Left ventricle myocardium inferior (tissue), 1 donor: Measurements from ENCODE around the gene FHAD1. TPM values are rescaled to one million over a fixed set of nuclear protein-coding genes. Genes with fewer than 3 reads are reported as not detected.
A peak's percentile ranks its signal among the peaks of the same experiment; 100 is the strongest.

Experiments
- DNase-seq: peaks from one replicate; pipeline ENCODE4 v3.0.0-alpha.2; 2020
- H3K27ac ChIP-seq: fragments of 200-600 bp; replicated peaks from 2 replicates; pipeline ENCODE4 v1.8.0; 2021
- H3K27me3 ChIP-seq: fragments of 200-600 bp; 2 replicates; pipeline ENCODE4 v1.8.0; 2021; ENCODE audit warnings: low read depth
- H3K36me3 ChIP-seq: fragments of 200-600 bp; 2 replicates; pipeline ENCODE4 v1.8.0; 2021
- H3K4me1 ChIP-seq: fragments of 200-600 bp; 2 replicates; pipeline ENCODE4 v1.8.0; 2021
- H3K4me3 ChIP-seq: fragments of 200-600 bp; 2 replicates; pipeline ENCODE4 v1.8.0; 2021; ENCODE audit warnings: mild to moderate bottlenecking, moderate library complexity
- H3K9me3 ChIP-seq: fragments of 200-600 bp; replicated peaks from 2 replicates; pipeline ENCODE4 v1.8.0; 2021
- intact Hi-C: fragments of 100-400 bp; cut with micrococcal nuclease; formaldehyde crosslinking; loops from one replicate; pipeline ENCODE4 v1.11.0; 2022
- total RNA-seq: library from RNA; stranded (reverse); fragmentation: NEBNext Ultra II Directional; extraction: Animal tissue kit (Norgen Biotek cat#: 25700); gene quantifications from one replicate; pipeline ENCODE4 v1.2.1, GENCODE V29; 2021
- TF ChIP-seq, protein P1 (sequence below): fragments of 200-600 bp; IDR thresholded peaks from 2 replicates; pipeline ENCODE4 v1.8.0; 2021; ENCODE audit warnings: antibody characterized with exemption, mild to moderate bottlenecking, borderline replicate concordance
- donor health status: DM: no; HTN: yes; CAD: no; lungs with severe emphysema.

The FHAD1 gene
- total RNA-seq, 1 donor from 2014 or later: not detected

DNA sequence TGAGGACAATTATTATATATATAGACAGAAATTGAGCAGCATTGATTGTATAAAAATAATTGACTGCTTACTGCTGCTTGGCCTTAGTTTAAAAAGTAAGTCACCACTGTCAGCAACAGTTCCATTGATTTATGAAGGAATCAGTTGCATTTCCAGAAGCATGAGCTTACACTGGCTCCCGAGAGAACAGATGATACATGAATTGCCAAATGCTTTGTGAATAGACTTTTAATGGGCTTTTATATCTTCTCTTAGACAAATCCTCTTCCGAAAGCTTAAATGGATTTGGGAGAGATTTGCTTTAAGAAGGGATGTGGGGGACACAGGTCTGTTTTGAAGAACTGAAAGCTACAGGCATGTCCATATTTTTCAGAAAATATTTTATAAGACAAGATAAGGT lies 7.5 kb downstream of the FHAD1 start:
- intact Hi-C loops: no loop called here
- no peaks in the 10 kb centered on the region for H3K9me3 ChIP-seq
- TF ChIP-seq, protein P1, sequence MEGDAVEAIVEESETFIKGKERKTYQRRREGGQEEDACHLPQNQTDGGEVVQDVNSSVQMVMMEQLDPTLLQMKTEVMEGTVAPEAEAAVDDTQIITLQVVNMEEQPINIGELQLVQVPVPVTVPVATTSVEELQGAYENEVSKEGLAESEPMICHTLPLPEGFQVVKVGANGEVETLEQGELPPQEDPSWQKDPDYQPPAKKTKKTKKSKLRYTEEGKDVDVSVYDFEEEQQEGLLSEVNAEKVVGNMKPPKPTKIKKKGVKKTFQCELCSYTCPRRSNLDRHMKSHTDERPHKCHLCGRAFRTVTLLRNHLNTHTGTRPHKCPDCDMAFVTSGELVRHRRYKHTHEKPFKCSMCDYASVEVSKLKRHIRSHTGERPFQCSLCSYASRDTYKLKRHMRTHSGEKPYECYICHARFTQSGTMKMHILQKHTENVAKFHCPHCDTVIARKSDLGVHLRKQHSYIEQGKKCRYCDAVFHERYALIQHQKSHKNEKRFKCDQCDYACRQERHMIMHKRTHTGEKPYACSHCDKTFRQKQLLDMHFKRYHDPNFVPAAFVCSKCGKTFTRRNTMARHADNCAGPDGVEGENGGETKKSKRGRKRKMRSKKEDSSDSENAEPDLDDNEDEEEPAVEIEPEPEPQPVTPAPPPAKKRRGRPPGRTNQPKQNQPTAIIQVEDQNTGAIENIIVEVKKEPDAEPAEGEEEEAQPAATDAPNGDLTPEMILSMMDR: no peak
- no peak overlapping the region for H3K27ac ChIP-seq
- no peaks in the 10 kb centered on the region for H3K36me3 ChIP-seq
- DNase-seq: no peak
- H3K4me1 ChIP-seq: peaks cover 13% of the 10 kb centered on the region
- H3K4me3 ChIP-seq: no peak overlapping the region
- H3K27me3 ChIP-seq: peaks cover 26% of the 10 kb centered on the region

DNA sequence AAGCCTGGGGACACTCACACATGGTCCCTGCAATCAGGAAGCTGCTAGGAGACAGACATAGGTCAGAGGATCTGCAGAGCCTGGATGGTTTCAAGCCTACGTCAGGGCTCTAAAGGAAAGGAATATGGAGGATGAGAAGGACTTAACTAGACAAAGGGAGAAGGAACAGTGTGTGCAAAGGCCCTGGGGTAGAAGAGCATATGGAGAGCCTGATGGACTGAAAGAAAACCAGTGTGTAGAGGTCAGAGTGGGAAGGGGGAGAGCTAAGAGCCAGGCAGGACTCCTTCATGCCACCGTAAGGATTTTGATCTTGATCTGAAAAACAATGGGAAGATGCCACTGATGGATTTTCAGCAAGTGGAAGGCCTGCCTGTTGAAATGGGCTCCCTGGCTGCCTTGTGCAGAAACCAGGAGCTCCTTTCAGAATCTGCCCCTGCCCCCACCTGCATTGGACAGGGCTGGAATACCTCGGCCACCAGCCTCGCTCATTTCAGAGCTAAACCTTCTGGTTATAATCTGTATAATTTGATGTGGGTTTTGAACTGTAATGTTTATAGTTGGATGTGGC lies 8.6 kb downstream of the FHAD1 start:
- H3K27ac ChIP-seq: no peak overlapping the region
- DNase-seq: no peak
- no peaks in the 10 kb centered on the region for H3K36me3 ChIP-seq
- peaks cover 15% of the 10 kb centered on the region for H3K27me3 ChIP-seq
- intact Hi-C loops: no loop called here
- H3K9me3 ChIP-seq: no peaks in the 10 kb centered on the region
- TF ChIP-seq, protein P1: no peak
- H3K4me3 ChIP-seq: no peak overlapping the region
- peaks cover 24% of the 10 kb centered on the region for H3K4me1 ChIP-seq

DNA sequence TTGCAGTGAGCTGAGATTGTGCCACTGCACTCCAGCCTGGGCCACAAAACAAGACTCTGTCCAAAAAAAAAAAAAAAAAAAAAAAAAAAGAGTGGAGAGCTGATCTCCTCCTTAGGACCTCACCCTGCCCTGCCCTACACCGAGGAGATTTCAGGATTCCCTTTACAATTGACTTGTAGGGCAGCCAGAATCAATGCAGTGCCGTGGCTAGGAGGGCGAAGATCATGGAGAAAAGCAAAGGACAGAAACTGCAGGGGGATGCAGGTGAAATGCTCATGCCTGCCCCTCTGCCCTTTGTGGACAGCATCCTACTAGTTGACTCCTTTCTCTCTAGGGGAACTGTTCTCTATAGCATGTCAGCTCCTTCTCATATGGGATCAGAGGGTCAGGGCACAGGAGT lies 9.6 kb downstream of the FHAD1 start:
- H3K36me3 ChIP-seq: no peaks in the 10 kb centered on the region
- no peaks in the 10 kb centered on the region for H3K9me3 ChIP-seq
- TF ChIP-seq, protein P1: no peak
- peaks cover 10% of the 10 kb centered on the region for H3K27me3 ChIP-seq
- H3K27ac ChIP-seq: no peak overlapping the region
- no peak for DNase-seq
- H3K4me1 ChIP-seq: peaks cover 33% of the 10 kb centered on the region
- H3K4me3 ChIP-seq: no peak overlapping the region
- intact Hi-C loops: no loop called here

DNA sequence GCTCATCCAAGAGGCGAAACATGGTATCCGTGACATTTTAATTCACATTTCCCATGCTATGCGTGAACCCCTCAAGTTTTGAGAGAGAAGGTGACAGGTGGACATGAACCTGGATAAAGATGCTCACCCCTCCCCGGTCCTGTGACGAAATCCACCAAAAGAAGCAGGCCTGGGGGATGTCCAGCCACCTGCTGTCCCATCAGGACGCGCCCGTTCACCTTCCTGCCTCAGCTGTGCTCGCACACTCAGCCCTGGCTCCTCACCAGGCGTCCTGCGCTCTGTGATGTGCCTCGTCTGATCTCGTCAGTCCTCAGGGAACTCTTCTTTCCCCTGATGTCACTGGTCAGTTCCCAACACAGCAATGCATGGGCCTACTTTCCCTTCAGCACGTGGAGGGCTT lies 10.3 kb downstream of the FHAD1 start:
- Histone ChIP-seq H3K27ac (no peak overlapping the region), H3K9me3 (no peaks in the 10 kb centered on the region), H3K4me1 (peaks cover 35% of the 10 kb centered on the region), H3K36me3 (no peaks in the 10 kb centered on the region), H3K27me3 (peaks cover 4% of the 10 kb centered on the region), H3K4me3 (no peak overlapping the region)
- TF ChIP-seq, protein P1: no peak
- intact Hi-C loops: no loop called here
- no peak for DNase-seq

DNA sequence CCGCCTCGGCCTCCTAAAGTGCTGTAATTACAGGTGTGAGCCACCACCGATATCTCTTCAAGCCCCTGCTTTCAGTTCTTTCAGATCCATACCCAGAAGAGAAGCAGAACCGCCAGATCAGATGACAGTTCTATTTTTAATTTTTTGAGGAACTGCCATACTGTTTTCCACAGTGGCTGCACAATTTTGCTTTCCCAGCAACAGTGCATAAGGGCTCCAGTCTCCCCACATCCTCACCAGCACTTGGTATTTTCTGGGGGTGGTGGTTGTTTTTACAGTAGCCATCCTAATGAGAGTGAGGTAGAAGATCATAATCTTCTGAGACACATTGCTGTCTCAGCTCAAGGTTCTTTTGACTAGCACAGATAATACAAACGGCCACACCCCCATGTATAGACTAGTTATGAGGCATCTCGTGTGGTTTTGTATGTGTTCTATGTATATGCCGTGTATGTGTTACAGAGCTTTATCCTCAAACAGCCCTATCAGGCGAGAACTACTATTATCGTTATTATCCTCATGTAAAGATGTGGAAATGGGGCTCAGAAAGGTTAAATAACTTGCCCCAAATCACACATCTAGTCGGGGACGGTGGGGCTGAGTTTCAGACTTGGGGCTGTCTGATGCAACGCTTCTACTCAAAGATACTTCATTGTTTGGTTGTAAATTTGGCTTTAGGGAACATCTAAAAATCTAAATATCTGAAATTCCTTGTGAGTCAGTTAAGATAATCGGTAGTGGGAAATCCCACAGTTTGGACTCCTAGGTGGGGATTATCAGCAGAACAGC lies 12.0 kb downstream of the FHAD1 start:
- Histone ChIP-seq H3K9me3 (no peaks in the 10 kb centered on the region), H3K4me3 (no peak overlapping the region), H3K27ac (peak overlapping the region; percentile 38)

More for the DNA sequence above, 12.0 kb downstream of the FHAD1 start:
- intact Hi-C loops: no loop called here
- DNase-seq: no peak
- peaks cover 35% of the 10 kb centered on the region for H3K4me1 ChIP-seq
- no peaks in the 10 kb centered on the region for H3K27me3 ChIP-seq
- H3K36me3 ChIP-seq: no peaks in the 10 kb centered on the region
- TF ChIP-seq, protein P1: no peak
